Measurements from ENCODE around the gene CBX5. TPM values are rescaled to one million over a fixed set of nuclear protein-coding genes. Genes with fewer than 3 reads are reported as not detected.

The CBX5 gene
- total and polyA plus RNA-seq, 9 of the 15 experiments (the other 6 are each of a cell fraction or from before 2014, with no cell fraction given), result 32.6 to 102 (median 59.2) TPM

GRCh38 chr12:54279632-54280467 lies at the start of gene CBX5 (continued):
- TF ChIP-seq CTCF (IDR thresholded peaks at IDR 0.05 in 2 of 3, conservative IDR thresholded peaks at IDR 0.05 in 1 of 3; ENCODE audit: insufficient read depth in 2 of 3, low read depth in 1 of 3, low read length in 3 of 3), result no peak
- TF ChIP-seq SIN3B (IDR thresholded peaks at IDR 0.05; ENCODE audit: low read depth), result no peak
- TF ChIP-seq TAF9B (IDR thresholded peaks at IDR 0.05; ENCODE audit: partially characterized antibody), result peak; percentile 83
- no peak for TF ChIP-seq PHB (CRISPR knock-in tag; IDR thresholded peaks at IDR 0.05)
- TF ChIP-seq MED1 (CRISPR knock-in tag; IDR thresholded peaks at IDR 0.05; ENCODE audit: borderline replicate concordance), result no peak
- TF ChIP-seq CHCHD3 (CRISPR knock-in tag; IDR thresholded peaks at IDR 0.05), result no peak
- no peak for TF ChIP-seq BRCA1 (IDR thresholded peaks at IDR 0.05)
- TF ChIP-seq BRCA1 (CRISPR knock-in tag; IDR thresholded peaks at IDR 0.05), result no peak
- no peak for TF ChIP-seq CREBBP (IDR thresholded peaks at IDR 0.05; ENCODE audit: low read depth, low read length)
- TF ChIP-seq DPF2 (IDR thresholded peaks at IDR 0.05), result peak; percentile 49
- peak; percentile 67 for TF ChIP-seq GABPB1 (CRISPR knock-in tag; IDR thresholded peaks at IDR 0.05)
- no peak for TF ChIP-seq PCBP1 (IDR thresholded peaks at IDR 0.05; ENCODE audit: low read depth, low read length, poor library complexity, severe bottlenecking)
- TF ChIP-seq ERF (CRISPR knock-in tag; IDR thresholded peaks at IDR 0.05), result peak; percentile 9; the same call in 1 of the 2 replicates
- TF ChIP-seq MXI1 (IDR thresholded peaks at IDR 0.05; ENCODE audit: low read depth, low read length), result 0 out of 2 replicates have a peak, but pooled peaks have one; percentile 34
- peak; percentile 54 for TF ChIP-seq ZNF766 (CRISPR knock-in tag; conservative IDR thresholded peaks at IDR 0.05)
- no peak; the same call in 1 of the 2 replicates for TF ChIP-seq ETV5 (CRISPR knock-in tag; IDR thresholded peaks at IDR 0.05; ENCODE audit: low read depth)
- no peak for TF ChIP-seq EZH2 (IDR thresholded peaks at IDR 0.05; ENCODE audit: borderline replicate concordance, low read depth, low read length)
- peak; percentile 17; the same call in 1 of the 2 replicates for TF ChIP-seq NFIC (IDR thresholded peaks at IDR 0.05)
- no peak for TF ChIP-seq DMBX1 (CRISPR knock-in tag; IDR thresholded peaks at IDR 0.05; ENCODE audit: borderline replicate concordance)
- no peak for TF ChIP-seq SNIP1 (IDR thresholded peaks at IDR 0.05; ENCODE audit: low read depth)
- no peak for TF ChIP-seq ZNF77 (CRISPR knock-in tag; IDR thresholded peaks at IDR 0.05)
- no peak for TF ChIP-seq IRF9 (tag; IDR thresholded peaks at IDR 0.05)
- TF ChIP-seq PURB (CRISPR knock-in tag; IDR thresholded peaks at IDR 0.05; ENCODE audit: low read depth), result no peak
- no peak for TF ChIP-seq C11orf30 (IDR thresholded peaks at IDR 0.05; ENCODE audit: low read depth)
- TF ChIP-seq MBD2 (IDR thresholded peaks at IDR 0.05; ENCODE audit: borderline replicate concordance, low read depth), result peak; percentile 93
- no peak for TF ChIP-seq ATF4 (CRISPR knock-in tag; IDR thresholded peaks at IDR 0.05)
- TF ChIP-seq TCFL5 (CRISPR knock-in tag; conservative IDR thresholded peaks at IDR 0.05), result no peak
- 0 out of 2 replicates have a peak, but pooled peaks have one; percentile 21 for TF ChIP-seq KAT7 (CRISPR knock-in tag; IDR thresholded peaks at IDR 0.05; ENCODE audit: borderline replicate concordance)
